Motor neuron (in vitro differentiated cells): ENCODE data around the gene ZP1. TPM values are rescaled to one million over a fixed set of nuclear protein-coding genes. Genes with fewer than 3 reads are reported as not detected.

Experiments
- ATAC-seq, 8 experiments: fragments of 200-7000 bp; cut with Tn5 transposase; replicated peaks in 6 of 8; 2 replicates each; pipeline ENCODE4 v1.8.0; 2021; ENCODE audit warnings: mild to moderate bottlenecking in 8 of 8, moderate library complexity in 8 of 8
- H3K27ac ChIP-seq, 2 donors: fragments of 250-450 bp; sonication (Bioruptor Pico); 2 replicates each; pipeline ENCODE4 v1.9.0; 2021; ENCODE audit warnings: antibody characterized with exemption in 2 of 2, mild to moderate bottlenecking in 2 of 2, moderate library complexity in 1 of 2
- H3K4me1 ChIP-seq, 2 donors: fragments of 250-450 bp; sonication (Bioruptor Pico); replicated peaks in 1 of 2; 2 replicates each; pipeline ENCODE4 v1.6.1; 2021; ENCODE audit warnings: antibody characterized with exemption in 2 of 2, mild to moderate bottlenecking in 2 of 2, moderate library complexity in 1 of 2
- H3K4me3 ChIP-seq, 5 donors: fragments of 250-450 bp; sonication (Bioruptor Pico); 2 replicates each; pipeline ENCODE4 v1.9.0; 2021; ENCODE audit warnings: antibody characterized with exemption in 5 of 5, mild to moderate bottlenecking in 5 of 5, moderate library complexity in 4 of 5
- WGBS, 10 experiments: fragments of 450-650 bp; shearing (Covaris generic); methylation state at CpG; one replicate each; pipeline ENCODE4 v1.0.0; 2022; 5-methylcytosine and 5-hydroxymethylcytosine counted together
- in situ Hi-C, 9 experiments: fragments of 400-800 bp; cut with MboI; loops; one replicate each; pipeline ENCODE4 v1.15.0; 2021; ENCODE audit warnings: low sequenced_read_pairs in 9 of 9, low pct_unique_long_range_greater_than_20kb in 2 of 9; ENCODE audit not compliant: unreplicated experiment in 9 of 9
- total RNA-seq, 8 experiments: library from RNA; unstranded; fragments of 300-600 nt; gene quantifications; 2 replicates each; pipeline versions ENCODE4 v1.2.3 to v1.2.4, GENCODE V29; 2022

The ZP1 gene
- total RNA-seq, 8 experiments from 2014 or later = 0.56 to 0.95 (median 0.65) TPM; not detected in 4

GRCh38 chr11:60835534-60835846, 31.9 kb upstream of the ZP1 start:
- in situ Hi-C loops = loop anchor here in 4 of 9 experiments (10.0 to 25.0 kb wide), 4 partner anchors 59 to 352 kb away; partner anchors contain the start of gene VPS37C (in 1 of the 4)
- no peak for ATAC-seq
- no peak overlapping the region for H3K27ac ChIP-seq
- no peaks in the 10 kb centered on the region for H3K4me1 ChIP-seq
- 14 to 100% (median 54%) methylated on average over 1 to 3 of the region's 3 CpGs; no CpG with 5 or more reads in 2 of the 10 experiments for WGBS, 10 experiments
- H3K4me3 ChIP-seq = no peak overlapping the region

- in situ Hi-C loops = loop anchor here in 4 of 9 experiments (10.0 to 25.0 kb wide), 4 partner anchors 58 to 350 kb away; partner anchors contain the start of gene VPS37C (in 1 of the 4)
- no peak overlapping the region for H3K27ac ChIP-seq
- no peak overlapping the region for H3K4me3 ChIP-seq
- no peak for ATAC-seq
- peaks cover 0 to 7% of the 10 kb centered on the region in 2 donors for H3K4me1 ChIP-seq
- 60 to 91% (median 63%) methylated on average over 4 to 7 of the region's 9 CpGs; no CpG with 5 or more reads in 5 of the 10 experiments for WGBS, 10 experiments
These were observed 30.4 kb upstream of the ZP1 start for GRCh38 chr11:60836866-60837515.

- WGBS, 10 experiments = 20 to 84% (median 79%) methylated on average over 1 to 6 of the region's 7 CpGs; no CpG with 5 or more reads in 5 of the 10 experiments
- H3K4me3 ChIP-seq = no peak overlapping the region
- peaks cover 5 to 7% of the 10 kb centered on the region in 2 donors for H3K4me1 ChIP-seq
- in situ Hi-C loops = loop anchor here in 4 of 9 experiments (10.0 to 25.0 kb wide), 4 partner anchors 57 to 349 kb away; partner anchors contain the start of gene VPS37C (in 1 of the 4)
- no peak overlapping the region for H3K27ac ChIP-seq
- ATAC-seq = peak in 1 of 8 experiments; percentile 12
These were observed 29.2 kb upstream of the ZP1 start for GRCh38 chr11:60838132-60838531.

- in situ Hi-C loops = loop anchor here in 4 of 9 experiments (25.0 kb wide), 2 partner anchors 322 to 347 kb away; partner anchors contain the start of gene VPS37C (in 1 of the 4)
- Histone ChIP-seq H3K4me3 (no peak overlapping the region), H3K4me1 (peaks cover 27 to 29% of the 10 kb centered on the region in 2 donors), H3K27ac (no peak overlapping the region)
- ATAC-seq = peak in 1 of 8 experiments; percentile 33
- WGBS, 10 experiments = 10 to 100% (median 83%) methylated on average over 1 to 14 of the region's 14 CpGs; no CpG with 5 or more reads in 1 of the 10 experiments
These were observed 26.6 kb upstream of the ZP1 start for GRCh38 chr11:60840470-60841430.

GRCh38 chr11:60841797-60842667, 25.3 kb upstream of the ZP1 start, which contains the start of gene CCDC86:
TSS of gene CCDC86 (plus strand) at chr11:60842113. CDS start at chr11:60842125, 12 bp downstream.
- Histone ChIP-seq H3K4me3 (peak within 1 kb of the TSS; percentile 66 to 82 (median 80)), H3K27ac (peak within 1 kb of the TSS; percentile 31 to 45), H3K4me1 (peaks cover 27 to 29% of the 10 kb centered on the region in 2 donors)
- in situ Hi-C loops = loop anchor here in 4 of 9 experiments (25.0 kb wide), 2 partner anchors 320 to 345 kb away; partner anchors contain the start of gene VPS37C (in 1 of the 4)
- ATAC-seq = peak; percentile 75 to 96 (median 92)
- WGBS, 10 experiments = 0 to 2% (median 0%) methylated on average over 1 to 20 of the region's 57 CpGs; no CpG with 5 or more reads in 3 of the 10 experiments

GRCh38 chr11:60842668-60843600, 24.4 kb upstream of the ZP1 start:
- Histone ChIP-seq H3K4me3 (peak overlapping the region; percentile 66 to 82 (median 80)), H3K4me1 (peaks cover 27 to 29% of the 10 kb centered on the region in 2 donors), H3K27ac (no peak overlapping the region)
- no peak for ATAC-seq
- WGBS, 10 experiments = 0 to 54% (median 17%) methylated on average over 2 to 15 of the region's 23 CpGs
- in situ Hi-C loops = loop anchor here in 4 of 9 experiments (25.0 kb wide), 2 partner anchors 319 to 344 kb away; partner anchors contain the start of gene VPS37C (in 1 of the 4)

- WGBS, 10 experiments = 20 to 100% (median 70%) methylated on average over 1 to 7 of the region's 10 CpGs; no CpG with 5 or more reads in 2 of the 10 experiments
- Histone ChIP-seq H3K4me3 (peak overlapping the region; percentile 66 to 82 (median 80)), H3K27ac (no peak overlapping the region), H3K4me1 (peaks cover 27 to 29% of the 10 kb centered on the region in 2 donors)
- ATAC-seq = peak in 4 of 8 experiments; percentile 2 to 57 (median 20)
- in situ Hi-C loops = loop anchor here in 4 of 9 experiments (25.0 kb wide), 2 partner anchors 318 to 343 kb away; partner anchors contain the start of gene VPS37C (in 1 of the 4)
These were observed 23.1 kb upstream of the ZP1 start for GRCh38 chr11:60844045-60844869.

- ATAC-seq = peak in 1 of 8 experiments; percentile 45
- WGBS, 10 experiments = 0 to 60% (median 29%) methylated on average over 1 to 4 of the region's 4 CpGs; no CpG with 5 or more reads in 1 of the 10 experiments
- peak overlapping the region in 2 of 5 donors; percentile 6 to 82 for H3K4me3 ChIP-seq
- no peak overlapping the region for H3K27ac ChIP-seq
- in situ Hi-C loops = loop anchor here in 4 of 9 experiments (25.0 kb wide), 2 partner anchors 317 to 342 kb away; partner anchors contain the start of gene VPS37C (in 1 of the 4)
- peaks cover 27 to 29% of the 10 kb centered on the region in 2 donors for H3K4me1 ChIP-seq
These were observed 22.5 kb upstream of the ZP1 start for GRCh38 chr11:60844870-60845221.

- peak overlapping the region in 1 of 5 donors; percentile 82 for H3K4me3 ChIP-seq
- in situ Hi-C loops = loop anchor here in 4 of 9 experiments (25.0 kb wide), 2 partner anchors 317 to 342 kb away; partner anchors contain the start of gene VPS37C (in 1 of the 4)
- H3K4me1 ChIP-seq = peaks cover 27 to 29% of the 10 kb centered on the region in 2 donors
- ATAC-seq = no peak
- no peak overlapping the region for H3K27ac ChIP-seq
- 60 to 95% (median 88%) methylated on average over 1 to 7 of the region's 8 CpGs; no CpG with 5 or more reads in 4 of the 10 experiments for WGBS, 10 experiments
These were observed 22.0 kb upstream of the ZP1 start for GRCh38 chr11:60845338-60845737.

- Histone ChIP-seq H3K4me1 (peaks cover 22 to 27% of the 10 kb centered on the region in 2 donors), H3K27ac (no peak overlapping the region), H3K4me3 (no peak overlapping the region)
- 33 to 83% (median 57%) methylated on average over 2 to 5 of the region's 13 CpGs; no CpG with 5 or more reads in 4 of the 10 experiments for WGBS, 10 experiments
- ATAC-seq = no peak
- in situ Hi-C loops = loop anchor here in 4 of 9 experiments (25.0 kb wide), 2 partner anchors 315 to 340 kb away; partner anchors contain the start of gene VPS37C (in 1 of the 4)
These were observed 20.1 kb upstream of the ZP1 start for GRCh38 chr11:60847281-60847680.
